ENCODE measurements around the gene CCDC127. TPM values are rescaled to one million over a fixed set of nuclear protein-coding genes. Genes with fewer than 3 reads are reported as not detected.

Gene CCDC127
- polyA plus RNA-seq, 1 experiment, result 4.5 TPM

DNA sequence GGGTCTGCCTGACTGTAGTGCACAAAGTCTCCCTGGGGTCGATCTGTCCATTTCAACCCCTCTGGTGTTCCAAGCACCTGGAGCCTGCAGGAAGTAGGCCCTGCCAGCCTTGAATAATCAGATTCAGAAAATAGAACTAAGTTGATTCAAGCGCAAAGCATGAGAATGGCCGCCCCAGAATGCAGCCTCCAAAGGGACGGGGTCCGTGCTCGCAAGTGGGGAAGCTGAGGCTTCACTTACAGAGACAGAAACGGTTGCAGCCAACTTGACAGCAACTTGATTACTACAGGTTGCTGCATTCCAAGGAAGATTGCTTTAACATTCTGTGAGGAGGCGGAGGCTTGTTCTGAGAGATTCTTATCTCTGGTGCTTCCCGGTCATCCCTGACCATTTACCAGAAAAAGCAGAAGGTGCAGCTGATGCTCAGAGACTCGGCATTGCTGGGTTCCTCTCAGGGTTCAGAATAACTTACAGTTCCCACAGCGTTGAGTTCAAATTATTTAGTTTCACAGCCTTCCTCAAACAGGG, 41.6 kb downstream of the CCDC127 start:
- DNase-seq (ENCODE audit: low read depth), result no peak
- ChIA-PET POLR2A (no interaction called here), CTCF (no interaction called here)
- TF ChIP-seq, protein P1, sequence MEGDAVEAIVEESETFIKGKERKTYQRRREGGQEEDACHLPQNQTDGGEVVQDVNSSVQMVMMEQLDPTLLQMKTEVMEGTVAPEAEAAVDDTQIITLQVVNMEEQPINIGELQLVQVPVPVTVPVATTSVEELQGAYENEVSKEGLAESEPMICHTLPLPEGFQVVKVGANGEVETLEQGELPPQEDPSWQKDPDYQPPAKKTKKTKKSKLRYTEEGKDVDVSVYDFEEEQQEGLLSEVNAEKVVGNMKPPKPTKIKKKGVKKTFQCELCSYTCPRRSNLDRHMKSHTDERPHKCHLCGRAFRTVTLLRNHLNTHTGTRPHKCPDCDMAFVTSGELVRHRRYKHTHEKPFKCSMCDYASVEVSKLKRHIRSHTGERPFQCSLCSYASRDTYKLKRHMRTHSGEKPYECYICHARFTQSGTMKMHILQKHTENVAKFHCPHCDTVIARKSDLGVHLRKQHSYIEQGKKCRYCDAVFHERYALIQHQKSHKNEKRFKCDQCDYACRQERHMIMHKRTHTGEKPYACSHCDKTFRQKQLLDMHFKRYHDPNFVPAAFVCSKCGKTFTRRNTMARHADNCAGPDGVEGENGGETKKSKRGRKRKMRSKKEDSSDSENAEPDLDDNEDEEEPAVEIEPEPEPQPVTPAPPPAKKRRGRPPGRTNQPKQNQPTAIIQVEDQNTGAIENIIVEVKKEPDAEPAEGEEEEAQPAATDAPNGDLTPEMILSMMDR (IDR thresholded peaks at IDR 0.05; ENCODE audit: insufficient read depth, low read depth, low read length), result no peak
- Histone ChIP-seq H3K36me3 (ENCODE audit: control insufficient read depth, insufficient read depth, low read length) (peaks cover 2% of the 10 kb centered on the region; the same call in 1 of the 2 replicates), H3K4me3 (ENCODE audit: low read depth, low read length) (no peak overlapping the region), H3K27me3 (ENCODE audit: control insufficient read depth, insufficient read depth, low read length) (peaks cover 4% of the 10 kb centered on the region)

DNA sequence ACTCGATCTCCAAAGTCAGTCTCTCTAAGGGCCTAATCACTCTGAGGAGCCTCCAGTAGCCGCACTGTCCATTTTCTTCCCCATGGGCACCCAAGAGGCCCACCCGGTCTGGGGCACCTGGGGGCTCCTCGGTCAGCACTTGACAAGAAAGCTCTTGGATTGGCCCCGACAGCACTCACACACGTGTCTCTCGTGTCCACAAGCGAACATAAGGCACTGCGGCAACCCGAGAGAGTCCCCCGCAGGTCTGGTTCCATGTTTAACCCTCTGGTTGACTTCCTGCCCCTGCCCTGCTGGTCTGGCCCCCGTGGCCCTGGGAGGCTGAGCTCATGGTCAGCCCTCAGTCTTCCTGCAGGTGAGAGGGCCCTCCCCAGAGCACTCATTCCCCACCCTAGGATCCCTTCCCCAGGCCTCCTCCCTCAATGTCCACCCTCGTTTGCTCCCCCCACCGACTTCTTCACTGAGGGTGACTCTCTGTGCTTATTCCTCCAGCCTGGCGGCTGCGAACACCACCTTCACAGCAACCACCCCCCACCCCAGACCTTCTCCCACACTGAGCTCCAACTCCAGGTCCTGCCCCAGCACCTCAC, 43.0 kb downstream of the CCDC127 start:
- H3K4me3 ChIP-seq (ENCODE audit: low read depth, low read length), result no peak overlapping the region
- CTCF ChIA-PET, result interaction anchor here (0.8 to 1.4 kb wide), 2 partner anchors 9 to 14 kb away, joined by 3 to 4 read pairs; no protein-coding TSS in a partner anchor

DNA sequence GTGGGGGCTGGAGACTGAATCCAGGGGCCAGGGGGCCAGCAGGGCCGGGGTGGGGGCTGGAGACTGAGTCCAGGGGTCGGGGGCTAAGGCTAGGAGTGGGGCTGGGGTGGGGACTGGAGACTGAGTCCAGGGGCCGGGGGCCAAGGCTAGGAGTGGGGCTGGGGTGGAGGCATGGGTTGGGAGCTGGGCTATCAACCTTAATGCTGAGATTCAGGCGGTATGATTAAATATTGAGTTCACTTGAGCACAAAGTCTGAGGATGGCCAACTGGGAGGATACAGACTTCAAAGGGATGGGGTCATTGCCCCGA, 43.7 kb downstream of the CCDC127 start:
- TF ChIP-seq, protein P1 (IDR thresholded peaks at IDR 0.05; ENCODE audit: insufficient read depth, low read depth, low read length), result no peak
- no peak for DNase-seq (ENCODE audit: low read depth)
- peaks cover 2% of the 10 kb centered on the region; the same call in 1 of the 2 replicates for H3K36me3 ChIP-seq (ENCODE audit: control insufficient read depth, insufficient read depth, low read length)
- H3K4me3 ChIP-seq (ENCODE audit: low read depth, low read length), result no peak overlapping the region
- ChIA-PET POLR2A (no interaction called here), CTCF (interaction anchor here (1.4 kb wide), 1 partner anchor 14 kb away, joined by 4 read pairs; no protein-coding TSS in a partner anchor)
- H3K27me3 ChIP-seq (ENCODE audit: control insufficient read depth, insufficient read depth, low read length), result peaks cover 1% of the 10 kb centered on the region; the same call in 1 of the 2 replicates

More for the DNA sequence above, 43.0 kb downstream of the CCDC127 start:
- POLR2A ChIA-PET, result no interaction called here
- TF ChIP-seq, protein P1 (IDR thresholded peaks at IDR 0.05; ENCODE audit: insufficient read depth, low read depth, low read length), result no peak
- peaks cover 1% of the 10 kb centered on the region; the same call in 1 of the 2 replicates for H3K27me3 ChIP-seq (ENCODE audit: control insufficient read depth, insufficient read depth, low read length)
- no peak for DNase-seq (ENCODE audit: low read depth)
- H3K36me3 ChIP-seq (ENCODE audit: control insufficient read depth, insufficient read depth, low read length), result peaks cover 2% of the 10 kb centered on the region; the same call in 1 of the 2 replicates

DNA sequence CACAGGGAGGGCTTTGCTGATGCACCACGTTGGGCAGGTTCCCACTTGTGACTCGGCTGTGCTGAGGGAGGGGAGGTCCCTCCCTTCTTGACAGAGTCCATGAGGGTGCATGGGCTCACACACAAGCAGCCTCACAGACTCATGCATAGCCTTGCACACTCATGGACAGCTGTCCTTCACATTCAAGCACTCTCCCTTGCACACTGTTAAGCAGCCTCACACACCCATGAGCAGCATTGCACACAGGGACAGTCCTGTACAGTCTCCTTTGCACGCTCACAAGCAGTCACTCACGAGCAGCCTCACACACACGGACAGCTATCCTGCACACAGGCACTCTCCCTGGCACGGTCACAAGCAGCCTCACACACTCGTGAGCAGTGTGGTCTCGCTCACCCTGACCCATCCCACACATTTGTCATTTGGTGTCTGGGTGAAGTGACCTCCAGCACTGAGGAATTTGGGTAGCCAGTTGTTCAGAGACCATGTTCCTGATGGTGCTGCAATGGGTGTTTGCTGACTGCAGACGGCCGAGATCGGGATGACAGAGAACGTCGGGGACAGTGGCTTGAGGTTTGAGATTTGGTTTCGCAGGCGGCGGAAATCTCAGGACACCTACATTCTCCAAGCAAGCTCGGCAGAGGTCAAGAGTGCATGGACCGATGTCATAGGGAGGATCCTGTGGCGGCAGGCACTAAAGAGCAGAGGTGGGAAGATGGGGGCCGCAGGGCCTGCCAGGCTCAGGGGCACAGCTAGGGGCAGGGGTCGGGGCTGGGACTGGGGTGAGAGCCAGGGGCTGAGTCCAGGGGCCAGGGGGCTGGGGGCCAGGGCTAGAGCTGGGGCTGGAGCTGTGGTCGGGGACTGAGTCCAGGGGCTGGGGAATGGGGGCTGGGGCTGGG, 44.3 kb downstream of the CCDC127 start:
- CTCF ChIA-PET, result interaction anchor here (1.4 kb wide), 1 partner anchor 15 kb away, joined by 4 read pairs; no protein-coding TSS in a partner anchor
- Histone ChIP-seq H3K27me3 (ENCODE audit: control insufficient read depth, insufficient read depth, low read length) (0 out of 2 replicates have a peak, but pooled peaks cover 1% of the 10 kb centered on the region), H3K4me3 (ENCODE audit: low read depth, low read length) (no peak overlapping the region), H3K36me3 (ENCODE audit: control insufficient read depth, insufficient read depth, low read length) (peaks cover 2% of the 10 kb centered on the region; the same call in 1 of the 2 replicates)
- TF ChIP-seq, protein P1 (IDR thresholded peaks at IDR 0.05; ENCODE audit: insufficient read depth, low read depth, low read length), result no peak
- DNase-seq (ENCODE audit: low read depth), result no peak
- POLR2A ChIA-PET, result no interaction called here

DNA sequence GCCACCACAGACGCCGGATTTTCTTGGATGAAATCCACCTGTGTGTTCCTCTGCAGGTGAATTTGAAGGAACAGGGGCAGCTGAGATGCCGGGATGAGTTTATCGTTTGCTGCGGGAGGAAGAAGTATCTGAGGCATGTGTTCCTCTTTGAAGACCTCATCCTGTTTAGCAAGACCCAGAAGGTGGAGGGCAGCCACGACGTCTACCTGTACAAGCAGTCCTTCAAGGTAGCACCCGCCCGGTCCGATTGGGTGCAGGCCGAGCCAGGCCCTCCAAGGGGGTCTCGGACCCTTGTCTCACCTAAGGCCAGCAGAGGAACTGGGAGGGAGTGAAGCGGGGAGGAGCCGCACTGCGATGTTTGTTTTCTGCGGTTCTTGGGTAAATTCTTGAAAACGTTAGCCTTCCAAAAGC, 45.1 kb downstream of the CCDC127 start:
- DNase-seq (ENCODE audit: low read depth), result no peak
- CTCF ChIA-PET, result no interaction called here
- POLR2A ChIA-PET, result no interaction called here
- peaks cover 2% of the 10 kb centered on the region; the same call in 1 of the 2 replicates for H3K36me3 ChIP-seq (ENCODE audit: control insufficient read depth, insufficient read depth, low read length)
- 0 out of 2 replicates have a peak, but pooled peaks cover 1% of the 10 kb centered on the region for H3K27me3 ChIP-seq (ENCODE audit: control insufficient read depth, insufficient read depth, low read length)
- TF ChIP-seq, protein P1 (IDR thresholded peaks at IDR 0.05; ENCODE audit: insufficient read depth, low read depth, low read length), result no peak
- H3K4me3 ChIP-seq (ENCODE audit: low read depth, low read length), result no peak overlapping the region

Measured in BJ (cell line).